NCI-H460 (cell line): Measurements from ENCODE around the gene NPAS3. TPM values are rescaled to one million over a fixed set of nuclear protein-coding genes. Genes with fewer than 3 reads are reported as not detected.

ENCODE experiments used
- DNase-seq: peaks from one replicate; pipeline ENCODE4 v3.0.0-alpha.2; 2016; ENCODE audit warnings: low read depth; ENCODE audit errors: extremely low read depth
- total RNA-seq: library from RNA; depleted of rRNA; stranded (reverse); fragments of >200 nt; shearing (Covaris generic); gene quantifications from 2 replicates; pipeline ENCODE4 v1.2.3, GENCODE V29; 2014

NPAS3 gene
- total RNA-seq, 1 experiment from 2014 or later: 0.62 TPM

GRCh38 chr14:33499687-33500086 is 561.0 kb downstream of the NPAS3 start:
- no peak for DNase-seq

GRCh38 chr14:33504246-33505099 is 565.8 kb downstream of the NPAS3 start:
- no peak for DNase-seq

- DNase-seq: no peak
Measured at GRCh38 chr14:33505266-33505962, 566.7 kb downstream of the NPAS3 start.

- no peak for DNase-seq
Measured at GRCh38 chr14:33505963-33506329, 567.3 kb downstream of the NPAS3 start.

- DNase-seq: no peak
Measured at GRCh38 chr14:33508126-33509062, 569.7 kb downstream of the NPAS3 start.

GRCh38 chr14:33509454-33509853 is 570.8 kb downstream of the NPAS3 start:
- no peak for DNase-seq

- no peak for DNase-seq
Measured at GRCh38 chr14:33510063-33510481, 571.4 kb downstream of the NPAS3 start.

GRCh38 chr14:33510991-33511390 is 572.3 kb downstream of the NPAS3 start:
- DNase-seq: no peak

- DNase-seq: no peak
Measured at GRCh38 chr14:33511851-33512640, 573.4 kb downstream of the NPAS3 start.

GRCh38 chr14:33515441-33515840 is 576.8 kb downstream of the NPAS3 start:
- no peak for DNase-seq

GRCh38 chr14:33515899-33516298 is 577.2 kb downstream of the NPAS3 start:
- DNase-seq: no peak

- no peak for DNase-seq
Measured at GRCh38 chr14:33516898-33517436, 578.3 kb downstream of the NPAS3 start.

GRCh38 chr14:33521192-33521591 is 582.5 kb downstream of the NPAS3 start:
- DNase-seq: no peak

GRCh38 chr14:33524244-33524643 is 585.6 kb downstream of the NPAS3 start:
- no peak for DNase-seq

GRCh38 chr14:33525626-33526025 is 586.9 kb downstream of the NPAS3 start:
- no peak for DNase-seq

GRCh38 chr14:33527023-33527634 is 588.5 kb downstream of the NPAS3 start:
- no peak for DNase-seq

- DNase-seq: no peak
Measured at GRCh38 chr14:33528655-33529054, 590.0 kb downstream of the NPAS3 start.

- DNase-seq: no peak
Measured at GRCh38 chr14:33529787-33530757, 591.4 kb downstream of the NPAS3 start.
